ENCODE measurements around the gene OAS3. TPM values are rescaled to one million over a fixed set of nuclear protein-coding genes. Genes with fewer than 3 reads are reported as not detected.
A peak's percentile ranks its signal among the peaks of the same experiment; 100 is the strongest.

The OAS3 gene
- total RNA-seq, 1 experiment from 2014 or later = 18.5 TPM

GRCh38 chr12:112971248-112971647, 33.0 kb downstream of the OAS3 start:
- H3K36me3 ChIP-seq = peaks cover 12% of the 10 kb centered on the region
- H3K4me1 ChIP-seq (replicated peaks) = no peaks in the 10 kb centered on the region
- H3K4me3 ChIP-seq = no peak overlapping the region
- no peaks in the 10 kb centered on the region for H3K27me3 ChIP-seq (replicated peaks)
- H3K9me3 ChIP-seq (replicated peaks) = no peaks in the 10 kb centered on the region
- DNase-seq (ENCODE audit: low read depth in 1 of 2, low spot score in 2 of 2) = no peak
- H3K27ac ChIP-seq = no peak overlapping the region

- Histone ChIP-seq H3K36me3 (peaks cover 6% of the 10 kb centered on the region), H3K4me3 (no peak overlapping the region), H3K27me3 (replicated peaks) (no peaks in the 10 kb centered on the region), H3K9me3 (replicated peaks) (no peaks in the 10 kb centered on the region), H3K27ac (no peak overlapping the region), H3K4me1 (replicated peaks) (no peaks in the 10 kb centered on the region)
- DNase-seq (ENCODE audit: low read depth in 1 of 2, low spot score in 2 of 2) = no peak
These were observed 34.9 kb downstream of the OAS3 start for GRCh38 chr12:112973011-112973735.

GRCh38 chr12:112973818-112974231, 35.6 kb downstream of the OAS3 start:
- DNase-seq (ENCODE audit: low read depth in 1 of 2, low spot score in 2 of 2) = no peak
- no peak overlapping the region for H3K4me3 ChIP-seq
- peaks cover 6% of the 10 kb centered on the region for H3K36me3 ChIP-seq
- H3K27me3 ChIP-seq (replicated peaks) = no peaks in the 10 kb centered on the region
- H3K9me3 ChIP-seq (replicated peaks) = no peaks in the 10 kb centered on the region
- H3K27ac ChIP-seq = no peak overlapping the region
- H3K4me1 ChIP-seq (replicated peaks) = peaks cover 4% of the 10 kb centered on the region

- peaks cover 4% of the 10 kb centered on the region for H3K4me1 ChIP-seq (replicated peaks)
- H3K9me3 ChIP-seq (replicated peaks) = no peaks in the 10 kb centered on the region
- no peak overlapping the region for H3K27ac ChIP-seq
- no peak overlapping the region for H3K4me3 ChIP-seq
- DNase-seq (ENCODE audit: low read depth in 1 of 2, low spot score in 2 of 2) = no peak
- peaks cover 4% of the 10 kb centered on the region; the same call in 1 of the 2 replicates for H3K36me3 ChIP-seq
- no peaks in the 10 kb centered on the region for H3K27me3 ChIP-seq (replicated peaks)
These were observed 36.6 kb downstream of the OAS3 start for GRCh38 chr12:112974904-112975303.

- no peak overlapping the region for H3K27ac ChIP-seq
- no peaks in the 10 kb centered on the region for H3K36me3 ChIP-seq
- H3K4me1 ChIP-seq (replicated peaks) = peaks cover 4% of the 10 kb centered on the region
- H3K9me3 ChIP-seq (replicated peaks) = no peaks in the 10 kb centered on the region
- H3K4me3 ChIP-seq = no peak overlapping the region
- no peak for DNase-seq (ENCODE audit: low read depth in 1 of 2, low spot score in 2 of 2)
- H3K27me3 ChIP-seq (replicated peaks) = no peaks in the 10 kb centered on the region
These were observed 38.9 kb downstream of the OAS3 start for GRCh38 chr12:112977139-112977538.

- no peak for DNase-seq (ENCODE audit: low read depth in 1 of 2, low spot score in 2 of 2)
- Histone ChIP-seq H3K36me3 (no peaks in the 10 kb centered on the region), H3K4me3 (no peak overlapping the region), H3K4me1 (replicated peaks) (peaks cover 4% of the 10 kb centered on the region), H3K9me3 (replicated peaks) (no peaks in the 10 kb centered on the region), H3K27ac (no peak overlapping the region), H3K27me3 (replicated peaks) (no peaks in the 10 kb centered on the region)
These were observed 39.4 kb downstream of the OAS3 start for GRCh38 chr12:112977641-112978040.

- peak in 1 of 2 experiments; percentile 16 for DNase-seq (ENCODE audit: low read depth in 1 of 2, low spot score in 2 of 2)
- Histone ChIP-seq H3K4me3 (peak within 1 kb of the TSS; percentile 19), H3K27ac (no peak within 1 kb of the TSS), H3K9me3 (replicated peaks) (no peaks in the 10 kb centered on the region), H3K27me3 (replicated peaks) (no peaks in the 10 kb centered on the region), H3K4me1 (replicated peaks) (peaks cover 4% of the 10 kb centered on the region), H3K36me3 (no peaks in the 10 kb centered on the region)
These were observed 40.1 kb downstream of the OAS3 start, which contains the start of gene OAS2 for GRCh38 chr12:112978163-112979040. Gene OAS2 (plus strand): TSS chr12:112978519. CDS start chr12:112978609, 90 bp downstream.

GRCh38 chr12:112979041-112979680, 40.9 kb downstream of the OAS3 start:
- no peaks in the 10 kb centered on the region for H3K9me3 ChIP-seq (replicated peaks)
- no peak overlapping the region for H3K4me3 ChIP-seq
- no peak overlapping the region for H3K27ac ChIP-seq
- no peaks in the 10 kb centered on the region for H3K36me3 ChIP-seq
- no peak for DNase-seq (ENCODE audit: low read depth in 1 of 2, low spot score in 2 of 2)
- H3K4me1 ChIP-seq (replicated peaks) = peaks cover 4% of the 10 kb centered on the region
- H3K27me3 ChIP-seq (replicated peaks) = 0 out of 2 replicates have a peak, but pooled peaks cover 5% of the 10 kb centered on the region

- no peaks in the 10 kb centered on the region for H3K9me3 ChIP-seq (replicated peaks)
- H3K4me1 ChIP-seq (replicated peaks) = peaks cover 4% of the 10 kb centered on the region
- H3K4me3 ChIP-seq = no peak overlapping the region
- no peaks in the 10 kb centered on the region for H3K36me3 ChIP-seq
- H3K27me3 ChIP-seq (replicated peaks) = 0 out of 2 replicates have a peak, but pooled peaks cover 5% of the 10 kb centered on the region
- H3K27ac ChIP-seq = no peak overlapping the region
- DNase-seq (ENCODE audit: low read depth in 1 of 2, low spot score in 2 of 2) = no peak
These were observed 42.4 kb downstream of the OAS3 start for GRCh38 chr12:112980491-112981158.

GRCh38 chr12:112985642-112986290, 47.5 kb downstream of the OAS3 start:
- Histone ChIP-seq H3K36me3 (no peaks in the 10 kb centered on the region), H3K27ac (no peak overlapping the region), H3K4me3 (no peak overlapping the region), H3K9me3 (replicated peaks) (no peaks in the 10 kb centered on the region), H3K27me3 (replicated peaks) (0 out of 2 replicates have a peak, but pooled peaks cover 7% of the 10 kb centered on the region), H3K4me1 (replicated peaks) (no peaks in the 10 kb centered on the region)
- DNase-seq (ENCODE audit: low read depth in 1 of 2, low spot score in 2 of 2) = no peak

- Histone ChIP-seq H3K36me3 (no peaks in the 10 kb centered on the region), H3K4me3 (no peak overlapping the region), H3K4me1 (replicated peaks) (no peaks in the 10 kb centered on the region), H3K27ac (no peak overlapping the region), H3K27me3 (replicated peaks) (0 out of 2 replicates have a peak, but pooled peaks cover 7% of the 10 kb centered on the region), H3K9me3 (replicated peaks) (no peaks in the 10 kb centered on the region)
- DNase-seq (ENCODE audit: low read depth in 1 of 2, low spot score in 2 of 2) = no peak
These were observed 48.1 kb downstream of the OAS3 start for GRCh38 chr12:112986291-112986800.

- H3K4me1 ChIP-seq (replicated peaks) = no peaks in the 10 kb centered on the region
These were observed 49.3 kb downstream of the OAS3 start for GRCh38 chr12:112987561-112987960.

More at GRCh38 chr12:112987561-112987960, 49.3 kb downstream of the OAS3 start:
- DNase-seq (ENCODE audit: low read depth in 1 of 2, low spot score in 2 of 2) = no peak
- no peak overlapping the region for H3K4me3 ChIP-seq
- no peaks in the 10 kb centered on the region for H3K9me3 ChIP-seq (replicated peaks)
- H3K27ac ChIP-seq = no peak overlapping the region
- H3K36me3 ChIP-seq = no peaks in the 10 kb centered on the region
- 0 out of 2 replicates have a peak, but pooled peaks cover 7% of the 10 kb centered on the region for H3K27me3 ChIP-seq (replicated peaks)
